HCT116 (cell line): ENCODE data around the gene RFX3. TPM values are rescaled to one million over a fixed set of nuclear protein-coding genes. Genes with fewer than 3 reads are reported as not detected.

Source experiments
- ATAC-seq: fragments of 200-7000 bp; cut with Tn5 transposase; 2 replicates; pipeline ENCODE4 v1.9.1; 2020; ENCODE audit warnings: mild to moderate bottlenecking, moderate library complexity
- BruUV-seq: library from RNA; stranded (reverse); fragments of 400-500 nt; replicated peaks from 2 replicates; lab custom pipeline; 2021; lab: Mats Ljungman, UMichigan
- CTCF ChIA-PET: fragments of 300-600 bp; sonication (Branson Sonifier 250); formaldehyde crosslinking; loops from one replicate; lab custom pipeline; 2021; ENCODE audit warnings: antibody characterized with exemption; lab: Charles Lee
- POLR2A ChIA-PET: fragments of 300-600, 350-600 bp; sonication (Branson Sonifier 250); formaldehyde crosslinking; loops from one replicate; lab custom pipeline; 2021; ENCODE audit warnings: antibody characterized with exemption; lab: Charles Lee
- RAD21 ChIA-PET, 2 experiments: fragments of 300-600 bp; sonication (Branson Sonifier 250); formaldehyde crosslinking; loops; one replicate each; lab custom pipeline; 2023; ENCODE audit warnings: low total read pairs in 2 of 2; ENCODE audit not compliant: uncharacterized antibody in 2 of 2, unreplicated experiment in 2 of 2, low non-redundant PET in 1 of 2; lab: Charles Lee
- DNase-seq: peaks from one replicate; pipeline ENCODE4 v3.0.0-alpha.2; 2010; ENCODE audit warnings: low read depth, low spot score
- H2AFZ ChIP-seq: fragments of 200-600 bp; shearing (Covaris generic), sonication (generic); 2 replicates; pipeline ENCODE4 v1.6.1; 2017; ENCODE audit warnings: low read depth, mixed run types, mixed read lengths, antibody characterized with exemption, low read length; ENCODE audit not compliant: poor library complexity, severe bottlenecking
- H3K27ac ChIP-seq: 2 replicates; pipeline ENCODE4 v1.5.1; 2012; ENCODE audit warnings: low read depth, low read length
- H3K27me3 ChIP-seq: fragments of 200-600 bp; sonication (generic); 2 replicates; pipeline ENCODE4 v1.6.1; 2016; ENCODE audit warnings: mixed run types, low read length, mixed read lengths; ENCODE audit not compliant: insufficient read depth
- H3K36me3 ChIP-seq, 2 experiments: fragments of 200-500 bp in 1 of 2; fragments of 200-600 bp in 1 of 2; sonication (Bioruptor generic) in 1 of 2; sonication (generic) in 1 of 2; 2 replicates each; pipeline versions ENCODE4 v1.5.1 to v1.6.1; 2014 to 2016; ENCODE audit warnings: low read length in 2 of 2, inconsistent platforms in 1 of 2, mixed read lengths in 1 of 2, mixed run types in 1 of 2; ENCODE audit not compliant: insufficient read depth in 2 of 2, control insufficient read depth in 1 of 2
- H3K4me1 ChIP-seq, 2 experiments: fragments of 200-600 bp in 1 of 2; sonication (generic) in 1 of 2; 2 replicates each; pipeline versions ENCODE4 v1.5.1 to v1.6.1; 2012 to 2017; ENCODE audit warnings: low read length in 2 of 2, inconsistent platforms in 1 of 2, mild to moderate bottlenecking in 1 of 2, mixed read lengths in 1 of 2, mixed run types in 1 of 2, moderate library complexity in 1 of 2; ENCODE audit not compliant: insufficient read depth in 2 of 2, control insufficient read depth in 1 of 2
- H3K4me2 ChIP-seq: fragments of 200-600 bp; sonication (generic); 2 replicates; pipeline ENCODE4 v1.6.1; 2017; ENCODE audit warnings: mixed run types, low read length, mixed read lengths
- H3K4me3 ChIP-seq, 2 experiments: fragments of 200-600 bp in 1 of 2; sonication (generic) in 1 of 2; replicated peaks in 1 of 2; 2 replicates each; pipeline ENCODE4 v1.5.1; 2011 to 2016; ENCODE audit warnings: low read length in 2 of 2, control low read depth in 1 of 2, low read depth in 1 of 2, mild to moderate bottlenecking in 1 of 2, mixed read lengths in 1 of 2, mixed run types in 1 of 2
- H3K79me2 ChIP-seq: fragments of 200-600 bp; sonication (generic); 2 replicates; pipeline ENCODE4 v1.6.1; 2017; ENCODE audit warnings: mild to moderate bottlenecking, mixed run types, low read length, moderate library complexity, mixed read lengths; ENCODE audit not compliant: insufficient read depth
- H3K9ac ChIP-seq: fragments of 200-600 bp; sonication (generic); 2 replicates; pipeline ENCODE4 v1.6.1; 2016; ENCODE audit warnings: low read length, mixed read lengths
- H3K9me2 ChIP-seq: fragments of 200-600 bp; sonication (generic), shearing (Covaris generic); 2 replicates; pipeline ENCODE4 v1.6.1; 2017; ENCODE audit warnings: mixed run types, mild to moderate bottlenecking, moderate library complexity; ENCODE audit not compliant: insufficient read depth
- H3K9me3 ChIP-seq, 2 experiments: fragments of 200-500 bp in 1 of 2; fragments of 200-600 bp in 1 of 2; sonication (Bioruptor generic) in 1 of 2; sonication (generic) in 1 of 2; 2 replicates each; pipeline ENCODE4 v1.6.1; 2014 to 2017; ENCODE audit warnings: low read length in 2 of 2, mixed read lengths in 2 of 2, inconsistent platforms in 1 of 2, low read depth in 1 of 2, mild to moderate bottlenecking in 1 of 2, mixed run types in 1 of 2, moderate library complexity in 1 of 2; ENCODE audit not compliant: control insufficient read depth in 1 of 2, insufficient read depth in 1 of 2
- H4K20me1 ChIP-seq: fragments of 200-600 bp; sonication (generic), shearing (Covaris generic); 2 replicates; pipeline ENCODE4 v1.6.1; 2017; ENCODE audit warnings: mixed run types, mild to moderate bottlenecking, moderate library complexity; ENCODE audit not compliant: insufficient read depth
- CEBPB ChIP-seq: IDR thresholded peaks from 2 replicates; pipeline ENCODE4 v1.6.1; 2012; ENCODE audit warnings: low read depth
- CTCF ChIP-seq, 3 experiments: fragments of 200-600 bp in 1 of 3; sonication (generic) in 1 of 3; IDR thresholded peaks in 2 of 3; conservative IDR thresholded peaks in 1 of 3; 2 replicates each; pipeline ENCODE4 v1.5.1; 2012 to 2017; ENCODE audit warnings: low read depth in 2 of 3, low read length in 2 of 3, antibody characterized with exemption in 1 of 3, borderline replicate concordance in 1 of 3, control low read depth in 1 of 3, mild to moderate bottlenecking in 1 of 3, mixed read lengths in 1 of 3, mixed run types in 1 of 3, moderate library complexity in 1 of 3; ENCODE audit not compliant: insufficient read depth in 1 of 3
- ELF1 ChIP-seq: IDR thresholded peaks from 2 replicates; pipeline ENCODE4 v1.6.1; 2012; ENCODE audit warnings: low read depth, borderline replicate concordance
- EZH2phosphoT487 ChIP-seq: fragments of 200-600 bp; IDR thresholded peaks from 2 replicates; pipeline ENCODE4 v1.6.1; 2018; ENCODE audit warnings: antibody characterized with exemption, borderline replicate concordance
- FOSL1 ChIP-seq: IDR thresholded peaks from 2 replicates; pipeline ENCODE4 v1.6.1; 2012; ENCODE audit warnings: low read depth
- JUND ChIP-seq: IDR thresholded peaks from 2 replicates; pipeline ENCODE4 v1.6.1; 2012
- MAX ChIP-seq: IDR thresholded peaks from 2 replicates; pipeline ENCODE4 v1.6.1; 2012
- POLR2AphosphoS5 ChIP-seq: IDR thresholded peaks from 2 replicates; pipeline ENCODE4 v1.6.1; 2011; ENCODE audit warnings: mild to moderate bottlenecking, low read depth, low read length, moderate library complexity
- RAD21 ChIP-seq: IDR thresholded peaks from 2 replicates; pipeline ENCODE4 v1.6.1; 2012; ENCODE audit warnings: low read depth, mild to moderate bottlenecking
- SIN3A ChIP-seq: IDR thresholded peaks from 2 replicates; pipeline ENCODE4 v1.6.1; 2012; ENCODE audit warnings: low read depth
- SP1 ChIP-seq: IDR thresholded peaks from 2 replicates; pipeline ENCODE4 v1.6.1; 2012; ENCODE audit warnings: low read depth
- SRF ChIP-seq: IDR thresholded peaks from 2 replicates; pipeline ENCODE4 v1.6.1; 2012; ENCODE audit warnings: low read depth
- TCF7L2 ChIP-seq: IDR thresholded peaks from 2 replicates; pipeline ENCODE4 v1.7.0; 2011; ENCODE audit warnings: borderline replicate concordance, inconsistent platforms; ENCODE audit not compliant: insufficient read depth, insufficient read length; ENCODE audit errors: extremely low read depth
- intact Hi-C: fragments of 100-400 bp; cut with micrococcal nuclease; formaldehyde crosslinking; loops from 2 replicates; pipeline ENCODE4 v1.10.0; 2022
- total RNA-seq: library from RNA; stranded (reverse); gene quantifications from one replicate; pipeline ENCODE4 v1.2.1, GENCODE V29; 2021; ENCODE audit not compliant: unreplicated experiment
- TF ChIP-seq, protein P1 (sequence below): IDR thresholded peaks from 2 replicates; pipeline ENCODE4 v1.6.1; 2012; ENCODE audit warnings: low read depth

The RFX3 gene
- total RNA-seq, 1 experiment from 2014 or later, result 11.8 TPM

GRCh38 chr9:3292311-3292710 is 233.5 kb downstream of the RFX3 start:
- Histone ChIP-seq H3K4me2 (no peak overlapping the region), H3K9me2 (no peaks in the 10 kb centered on the region), H4K20me1 (no peaks in the 10 kb centered on the region), H3K4me3 (no peak overlapping the region), H3K9ac (no peak overlapping the region), H3K27me3 (no peaks in the 10 kb centered on the region), H3K79me2 (no peaks in the 10 kb centered on the region), H3K4me1 (no peaks in the 10 kb centered on the region), H2AFZ (no peak overlapping the region), H3K27ac (no peak overlapping the region), H3K36me3 (no peaks in the 10 kb centered on the region), H3K9me3 (no peaks in the 10 kb centered on the region)
- ChIA-PET RAD21 (no interaction called here), CTCF (no interaction called here), POLR2A (no interaction called here)
- ATAC-seq (no peak), DNase-seq (no peak)
- intact Hi-C loops, result loop anchor here (10.0 kb wide), 1 partner anchor 198 kb away; no protein-coding TSS in a partner anchor
- no peak for TF ChIP-seq FOSL1
- no peak for TF ChIP-seq SIN3A
- TF ChIP-seq EZH2phosphoT487, result no peak
- no peak for TF ChIP-seq CTCF (IDR thresholded peaks at IDR 0.05 in 2 of 3, conservative IDR thresholded peaks at IDR 0.05 in 1 of 3; ENCODE audit: borderline replicate concordance in 1 of 3, insufficient read depth in 1 of 3, low read depth in 2 of 3, low read length in 2 of 3)
- TF ChIP-seq SRF, result no peak
- no peak for TF ChIP-seq TCF7L2
- no peak for TF ChIP-seq RAD21
- TF ChIP-seq CEBPB, result no peak
- no peak for TF ChIP-seq SP1
- no peak for TF ChIP-seq POLR2AphosphoS5
- no peak for TF ChIP-seq JUND
- TF ChIP-seq ELF1, result no peak
- TF ChIP-seq, protein P1, sequence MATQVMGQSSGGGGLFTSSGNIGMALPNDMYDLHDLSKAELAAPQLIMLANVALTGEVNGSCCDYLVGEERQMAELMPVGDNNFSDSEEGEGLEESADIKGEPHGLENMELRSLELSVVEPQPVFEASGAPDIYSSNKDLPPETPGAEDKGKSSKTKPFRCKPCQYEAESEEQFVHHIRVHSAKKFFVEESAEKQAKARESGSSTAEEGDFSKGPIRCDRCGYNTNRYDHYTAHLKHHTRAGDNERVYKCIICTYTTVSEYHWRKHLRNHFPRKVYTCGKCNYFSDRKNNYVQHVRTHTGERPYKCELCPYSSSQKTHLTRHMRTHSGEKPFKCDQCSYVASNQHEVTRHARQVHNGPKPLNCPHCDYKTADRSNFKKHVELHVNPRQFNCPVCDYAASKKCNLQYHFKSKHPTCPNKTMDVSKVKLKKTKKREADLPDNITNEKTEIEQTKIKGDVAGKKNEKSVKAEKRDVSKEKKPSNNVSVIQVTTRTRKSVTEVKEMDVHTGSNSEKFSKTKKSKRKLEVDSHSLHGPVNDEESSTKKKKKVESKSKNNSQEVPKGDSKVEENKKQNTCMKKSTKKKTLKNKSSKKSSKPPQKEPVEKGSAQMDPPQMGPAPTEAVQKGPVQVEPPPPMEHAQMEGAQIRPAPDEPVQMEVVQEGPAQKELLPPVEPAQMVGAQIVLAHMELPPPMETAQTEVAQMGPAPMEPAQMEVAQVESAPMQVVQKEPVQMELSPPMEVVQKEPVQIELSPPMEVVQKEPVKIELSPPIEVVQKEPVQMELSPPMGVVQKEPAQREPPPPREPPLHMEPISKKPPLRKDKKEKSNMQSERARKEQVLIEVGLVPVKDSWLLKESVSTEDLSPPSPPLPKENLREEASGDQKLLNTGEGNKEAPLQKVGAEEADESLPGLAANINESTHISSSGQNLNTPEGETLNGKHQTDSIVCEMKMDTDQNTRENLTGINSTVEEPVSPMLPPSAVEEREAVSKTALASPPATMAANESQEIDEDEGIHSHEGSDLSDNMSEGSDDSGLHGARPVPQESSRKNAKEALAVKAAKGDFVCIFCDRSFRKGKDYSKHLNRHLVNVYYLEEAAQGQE, result no peak
- TF ChIP-seq MAX, result no peak
- BruUV-seq, result no TSS peak
